GM21360 (cell line): ENCODE data around the gene PLEK.
"Not testable (repeated sequence)": the region's sequence is repeated elsewhere in the genome, so short reads cannot be mapped to it uniquely, and the experiment has no call there.

Source experiments
- ATAC-seq: cut with Tn5 transposase; IDR thresholded peaks from one replicate; pipeline ENCODE4 v1.9.1; 2021; ENCODE audit warnings: mild to moderate bottlenecking, moderate library complexity; ENCODE audit not compliant: unreplicated experiment

Gene PLEK, protein sequence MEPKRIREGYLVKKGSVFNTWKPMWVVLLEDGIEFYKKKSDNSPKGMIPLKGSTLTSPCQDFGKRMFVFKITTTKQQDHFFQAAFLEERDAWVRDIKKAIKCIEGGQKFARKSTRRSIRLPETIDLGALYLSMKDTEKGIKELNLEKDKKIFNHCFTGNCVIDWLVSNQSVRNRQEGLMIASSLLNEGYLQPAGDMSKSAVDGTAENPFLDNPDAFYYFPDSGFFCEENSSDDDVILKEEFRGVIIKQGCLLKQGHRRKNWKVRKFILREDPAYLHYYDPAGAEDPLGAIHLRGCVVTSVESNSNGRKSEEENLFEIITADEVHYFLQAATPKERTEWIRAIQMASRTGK

GRCh38 chr2:68365087-68365486, at the start of gene PLEK:
TSS of gene PLEK (plus strand) at chr2:68365282. CDS start at chr2:68365352, 70 bp downstream.
- ATAC-seq = peak; percentile 31

DNA sequence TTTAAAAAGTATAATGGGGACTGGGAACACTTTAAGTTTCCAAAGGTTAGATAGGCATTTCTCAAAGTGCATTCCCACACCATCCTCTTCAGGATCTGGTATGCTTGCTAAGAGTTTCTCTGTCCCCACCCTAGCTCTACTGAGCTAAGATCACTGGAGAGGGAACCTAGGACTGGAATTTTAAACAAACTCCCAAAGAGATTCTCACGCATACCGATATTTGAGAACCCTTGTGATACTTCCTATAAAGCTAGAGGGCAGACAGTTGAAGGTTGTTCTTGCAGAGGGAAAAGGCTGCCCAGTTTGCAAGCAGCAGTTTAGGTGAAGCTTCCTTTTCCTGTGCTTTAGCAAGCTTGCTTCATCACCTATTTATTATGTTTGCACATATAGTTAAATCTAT, 49.0 kb upstream of the PLEK start:
- ATAC-seq = no peak

DNA sequence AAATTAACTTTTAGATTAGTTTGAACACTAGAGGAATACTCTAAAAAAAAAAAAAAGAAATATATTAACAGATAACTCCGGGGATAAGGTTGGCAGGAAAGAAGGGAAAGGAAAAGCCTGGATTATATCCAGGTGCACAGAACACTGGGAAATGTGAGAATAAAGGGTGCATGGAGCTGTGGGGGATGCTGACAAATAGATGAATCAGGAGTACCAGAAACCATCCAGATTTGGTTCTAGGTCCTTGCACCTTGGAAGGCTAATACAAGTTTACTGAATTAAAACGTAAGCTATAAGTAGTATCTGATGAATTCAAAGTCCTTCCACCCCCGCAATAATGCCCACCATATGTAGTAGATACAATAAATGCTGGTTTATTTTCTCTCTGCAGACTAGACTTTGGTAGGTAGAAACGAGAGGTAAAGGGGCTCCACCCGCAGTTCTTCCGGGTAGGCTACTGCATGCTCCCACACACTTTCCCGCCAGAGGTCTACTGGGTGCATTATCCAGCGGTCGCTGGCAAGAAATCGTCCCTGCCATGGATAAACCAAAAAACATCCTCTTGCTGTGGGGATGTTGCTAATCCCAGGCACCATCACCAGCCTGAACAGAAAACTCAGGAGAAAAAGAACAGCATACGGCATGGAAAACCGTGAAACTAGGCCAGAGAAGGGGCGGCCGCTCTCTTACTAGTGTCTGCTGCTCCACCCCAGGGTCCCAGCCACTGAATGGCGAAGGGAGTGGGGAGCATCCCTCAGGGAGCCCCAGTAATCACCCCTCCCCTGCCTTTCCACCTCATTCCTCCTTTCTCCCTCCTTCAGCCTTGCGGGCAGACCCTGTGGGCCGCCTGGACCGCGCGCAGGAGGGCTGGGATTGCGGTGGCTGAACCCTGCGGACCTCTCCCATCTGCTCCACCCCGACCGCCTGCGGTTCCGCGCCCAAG, 46.8 kb upstream of the PLEK start:
- ATAC-seq = no peak

GRCh38 chr2:68318914-68319397, 46.1 kb upstream of the PLEK start:
- ATAC-seq = no peak

GRCh38 chr2:68319398-68320117, 45.5 kb upstream of the PLEK start, which contains the start of gene CNRIP1:
TSS of gene CNRIP1 (minus strand) at chr2:68319949. CDS start at chr2:68319400, 549 bp downstream.
- ATAC-seq = no peak

GRCh38 chr2:68320118-68320641, 44.9 kb upstream of the PLEK start:
- ATAC-seq = no peak

DNA sequence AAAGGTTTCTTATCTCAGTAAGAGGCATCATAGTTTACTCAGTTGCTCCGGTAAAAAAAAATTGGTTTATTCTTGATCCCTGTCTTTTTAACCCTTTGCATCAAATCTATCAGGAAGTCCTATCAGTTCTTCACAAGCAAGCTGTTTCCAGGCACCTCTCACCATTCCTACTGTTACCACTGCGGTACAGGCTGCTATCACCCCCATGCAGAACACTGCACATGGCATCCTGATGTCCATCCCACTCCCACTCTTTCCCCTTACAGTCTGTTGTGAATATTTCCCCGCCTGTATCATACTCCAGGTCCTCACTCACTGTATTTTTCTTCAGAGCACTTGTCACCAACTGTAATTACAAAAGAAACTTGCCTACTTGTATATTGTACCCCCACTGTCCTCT, 40.0 kb upstream of the PLEK start:
- no peak for ATAC-seq

- ATAC-seq = no peak
These were observed 36.2 kb upstream of the PLEK start for GRCh38 chr2:68328901-68329300.

DNA sequence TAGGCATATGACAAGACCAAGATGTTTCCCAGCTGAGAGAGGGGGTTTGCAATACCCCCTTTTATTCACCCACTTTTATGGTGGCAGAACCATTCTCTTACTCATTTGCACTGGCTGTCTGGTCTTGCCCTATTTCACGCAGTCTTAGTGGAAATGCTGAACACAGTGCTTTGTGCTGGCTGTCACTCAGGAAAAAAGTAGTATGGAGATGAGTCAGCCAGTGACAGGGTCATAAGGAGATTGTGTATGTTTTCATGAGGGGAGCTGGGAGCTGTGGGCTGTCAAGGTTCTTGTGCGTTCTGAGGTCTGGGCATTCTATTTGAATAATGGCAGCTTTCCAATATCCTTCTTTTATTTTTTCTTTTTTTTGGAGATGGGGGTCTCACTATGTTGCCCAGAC, 34.4 kb upstream of the PLEK start:
- ATAC-seq = no peak

DNA sequence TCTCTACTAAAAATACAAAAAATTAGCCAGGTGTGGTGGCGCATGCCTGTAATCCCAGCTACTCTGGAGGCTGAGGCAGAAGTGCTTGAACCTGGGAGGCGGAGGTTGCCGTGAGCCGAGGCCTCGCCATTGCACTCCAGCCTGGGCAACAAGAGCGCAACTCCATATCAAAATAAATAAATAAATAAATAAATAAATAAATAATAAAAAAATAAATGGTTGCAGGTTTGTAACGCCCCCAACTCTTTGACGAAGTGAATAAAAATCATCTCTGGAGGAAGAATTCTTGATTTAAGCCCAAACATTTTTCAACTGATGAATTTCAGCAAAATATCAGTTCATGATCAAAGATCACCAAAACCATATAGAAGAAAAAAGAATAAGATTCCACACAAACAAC, 32.1 kb upstream of the PLEK start:
- no peak for ATAC-seq

- ATAC-seq = no peak
These were observed 31.2 kb upstream of the PLEK start for GRCh38 chr2:68333931-68334330.

DNA sequence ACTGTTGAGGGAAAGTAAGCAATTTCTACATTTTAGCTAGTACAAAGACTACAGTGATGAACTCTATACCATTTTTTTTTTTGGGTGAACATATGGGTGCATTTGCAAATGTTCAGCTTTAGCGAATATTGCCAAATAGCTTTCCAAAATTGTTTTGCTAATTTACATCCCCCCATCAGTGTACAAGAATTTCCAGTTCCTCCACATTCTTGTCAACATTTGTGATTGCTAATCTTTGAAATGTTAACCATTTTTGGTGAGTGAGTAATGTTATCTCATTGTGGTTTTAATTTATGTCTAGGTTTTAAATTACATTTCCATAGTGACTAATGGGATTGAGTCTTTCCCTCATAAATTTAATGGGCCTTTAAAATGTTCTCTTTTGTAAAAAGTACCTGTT, 28.9 kb upstream of the PLEK start:
- ATAC-seq = no peak

- ATAC-seq = no peak
These were observed 24.6 kb upstream of the PLEK start for GRCh38 chr2:68340226-68341061.

- ATAC-seq = no peak
These were observed 24.1 kb upstream of the PLEK start for GRCh38 chr2:68341062-68341329.

- ATAC-seq = no peak
These were observed 23.5 kb upstream of the PLEK start for GRCh38 chr2:68341583-68341982.

- ATAC-seq = no peak
These were observed 22.6 kb upstream of the PLEK start for GRCh38 chr2:68342470-68342869.

- no peak for ATAC-seq
These were observed 21.1 kb upstream of the PLEK start for GRCh38 chr2:68344031-68344430.

GRCh38 chr2:68345129-68345875, 19.8 kb upstream of the PLEK start:
- ATAC-seq = no peak

GRCh38 chr2:68349091-68349490, 16.0 kb upstream of the PLEK start:
- not testable (repeated sequence) for ATAC-seq
